RWPE2 (cell line): Measurements from ENCODE around the gene FMNL3.

Source experiments
- ATAC-seq: fragments of 200-7000 bp; cut with Tn5 transposase; 3 replicates; pipeline ENCODE4 v1.9.1; 2021; ENCODE audit warnings: low read depth
- DNase-seq: peaks from one replicate; pipeline ENCODE4 v3.0.0-alpha.2; 2020; ENCODE audit warnings: low spot score
- H3K27ac ChIP-seq: fragments of 450-650 bp; 2 replicates; pipeline ENCODE4 v1.5.1; 2017; ENCODE audit warnings: mild to moderate bottlenecking; ENCODE audit not compliant: poor library complexity, severe bottlenecking
- H3K27me3 ChIP-seq: fragments of 250-450 bp; sonication (Bioruptor Pico); 2 replicates; pipeline ENCODE4 v1.5.1; 2021; ENCODE audit warnings: mild to moderate bottlenecking, moderate library complexity; ENCODE audit not compliant: insufficient read depth, poor library complexity, severe bottlenecking
- H3K36me3 ChIP-seq: fragments of 250-450 bp; sonication (Bioruptor Pico); 2 replicates; pipeline ENCODE4 v1.5.1; 2020; ENCODE audit warnings: low read depth, mild to moderate bottlenecking, moderate library complexity
- H3K4me1 ChIP-seq: fragments of 250-450 bp; sonication (Bioruptor Pico); 2 replicates; pipeline ENCODE4 v1.5.1; 2021; ENCODE audit warnings: mild to moderate bottlenecking, moderate library complexity; ENCODE audit not compliant: insufficient read depth, poor library complexity, severe bottlenecking
- H3K4me3 ChIP-seq: fragments of 250-450 bp; sonication (Bioruptor Pico); 2 replicates; pipeline ENCODE4 v1.5.1; 2021; ENCODE audit warnings: mild to moderate bottlenecking, moderate library complexity; ENCODE audit not compliant: severe bottlenecking
- H3K9me3 ChIP-seq: fragments of 250-450 bp; sonication (Bioruptor Pico); 2 replicates; pipeline ENCODE4 v1.5.1; 2021; ENCODE audit warnings: mild to moderate bottlenecking, moderate library complexity; ENCODE audit not compliant: severe bottlenecking
- CTCF ChIP-seq: fragments of 450-650 bp; IDR thresholded peaks from one replicate; pipeline ENCODE4 v1.5.1; 2017; ENCODE audit warnings: mild to moderate bottlenecking, moderate library complexity; ENCODE audit not compliant: poor library complexity, severe bottlenecking

The FMNL3 gene

GRCh38 chr12:49649445-49649844, 57.8 kb downstream of the FMNL3 start:
- no peak overlapping the region for H3K27ac ChIP-seq

GRCh38 chr12:49648712-49649003, 58.5 kb downstream of the FMNL3 start:
- peaks cover 22% of the 10 kb centered on the region for H3K36me3 ChIP-seq
- no peak overlapping the region for H3K4me3 ChIP-seq
- no peaks in the 10 kb centered on the region for H3K27me3 ChIP-seq
- ATAC-seq (no peak), DNase-seq (no peak)
- peaks cover 8% of the 10 kb centered on the region for H3K4me1 ChIP-seq
- H3K27ac ChIP-seq, result no peak overlapping the region
- no peaks in the 10 kb centered on the region for H3K9me3 ChIP-seq
- TF ChIP-seq CTCF, result no peak

More at GRCh38 chr12:49649445-49649844, 57.8 kb downstream of the FMNL3 start:
- no peaks in the 10 kb centered on the region for H3K27me3 ChIP-seq
- DNase-seq (no peak), ATAC-seq (no peak)
- H3K4me3 ChIP-seq, result no peak overlapping the region
- H3K36me3 ChIP-seq, result peaks cover 17% of the 10 kb centered on the region
- TF ChIP-seq CTCF, result no peak
- peaks cover under 1% of the 10 kb centered on the region for H3K4me1 ChIP-seq
- H3K9me3 ChIP-seq, result no peaks in the 10 kb centered on the region

GRCh38 chr12:49647827-49648711, 59.1 kb downstream of the FMNL3 start:
- Histone ChIP-seq H3K27me3 (no peaks in the 10 kb centered on the region), H3K36me3 (peaks cover 28% of the 10 kb centered on the region), H3K27ac (no peak overlapping the region), H3K9me3 (no peaks in the 10 kb centered on the region), H3K4me1 (peaks cover 14% of the 10 kb centered on the region), H3K4me3 (no peak overlapping the region)
- DNase-seq, result no peak
- no peak for ATAC-seq
- no peak for TF ChIP-seq CTCF

GRCh38 chr12:49646871-49647654, 60.1 kb downstream of the FMNL3 start:
- H3K4me1 ChIP-seq, result peaks cover 24% of the 10 kb centered on the region
- H3K36me3 ChIP-seq, result peaks cover 34% of the 10 kb centered on the region
- TF ChIP-seq CTCF, result no peak
- no peaks in the 10 kb centered on the region for H3K9me3 ChIP-seq
- H3K27ac ChIP-seq, result no peak overlapping the region
- no peak for ATAC-seq
- no peaks in the 10 kb centered on the region for H3K27me3 ChIP-seq
- H3K4me3 ChIP-seq, result no peak overlapping the region
- DNase-seq, result no peak
